ENCODE results near the gene LAPTM4A. TPM values are rescaled to one million over a fixed set of nuclear protein-coding genes. Genes with fewer than 3 reads are reported as not detected.
"Not testable (repeated sequence)": the region's sequence is repeated elsewhere in the genome, so short reads cannot be mapped to it uniquely, and the experiment has no call there.

LAPTM4A gene
- total and polyA plus RNA-seq, 2 donors: 47.6 to 168 TPM

DNA sequence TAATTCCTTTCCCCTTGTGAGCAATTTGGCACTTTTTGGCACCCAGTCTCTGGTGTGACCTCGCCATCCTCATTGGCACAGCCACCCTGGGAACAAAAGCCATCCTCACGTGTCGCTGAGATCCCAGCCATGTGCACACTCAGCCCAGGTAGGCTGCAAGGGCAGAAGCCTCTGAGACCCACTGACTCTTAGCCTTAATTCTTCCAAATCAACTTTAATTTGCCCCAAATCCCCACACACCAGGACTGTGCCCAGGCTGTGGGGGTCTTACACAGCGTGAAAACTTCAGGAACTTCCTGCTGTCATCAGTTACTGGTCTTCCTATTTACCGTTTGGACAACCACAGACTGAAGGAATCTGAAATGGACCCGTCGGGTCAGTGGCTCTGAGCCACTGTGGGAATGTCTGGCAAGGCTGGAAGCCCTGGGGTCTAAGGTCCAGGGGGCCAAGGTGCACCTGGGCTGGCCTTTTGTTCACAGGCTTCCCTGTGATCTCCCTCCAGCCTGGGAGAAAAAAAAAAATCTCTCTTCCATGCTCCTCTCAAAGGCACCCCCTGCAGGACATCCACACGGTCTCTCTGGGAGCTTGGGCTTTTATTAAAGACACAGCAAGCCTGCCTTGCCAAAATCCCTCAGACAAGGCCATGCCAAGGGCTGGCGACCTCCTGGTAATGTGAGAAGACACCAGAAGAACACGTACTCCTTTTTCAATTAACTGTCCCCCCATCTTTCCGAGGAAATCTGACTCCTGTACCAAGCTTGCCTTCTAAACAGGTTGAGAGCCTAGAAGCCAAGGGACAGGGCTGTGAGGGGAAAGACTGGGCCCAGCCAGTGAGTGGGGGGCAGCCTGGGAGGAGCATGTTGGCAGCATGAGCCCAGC is 42.1 kb upstream of the LAPTM4A start:
- H3K27ac ChIP-seq (ENCODE audit: low read depth in 1 of 2, low read length in 1 of 2): no peak overlapping the region
- DNase-seq (ENCODE audit: low read depth in 6 of 9, low spot score in 9 of 9): no peak
- WGBS: 81% methylated on average over 11 of the region's 11 CpGs
- no peaks in the 10 kb centered on the region for H3K9me3 ChIP-seq (ENCODE audit: control insufficient read depth in 2 of 2, insufficient read depth in 1 of 2, low read length in 1 of 2)
- peaks cover 0 to 3% of the 10 kb centered on the region in 2 donors for H3K4me1 ChIP-seq (ENCODE audit: control insufficient read depth in 2 of 2, insufficient read depth in 2 of 2, low read length in 2 of 2)
- H3K27me3 ChIP-seq (ENCODE audit: control insufficient read depth in 2 of 2, insufficient read depth in 1 of 2, low read length in 1 of 2): peaks cover 0 to 6% of the 10 kb centered on the region in 2 donors
- H3K4me3 ChIP-seq (ENCODE audit: low read length in 2 of 2): no peak overlapping the region
- no peaks in the 10 kb centered on the region for H3K36me3 ChIP-seq (ENCODE audit: control insufficient read depth in 2 of 2, insufficient read depth in 2 of 2, low read length in 1 of 2)

DNA sequence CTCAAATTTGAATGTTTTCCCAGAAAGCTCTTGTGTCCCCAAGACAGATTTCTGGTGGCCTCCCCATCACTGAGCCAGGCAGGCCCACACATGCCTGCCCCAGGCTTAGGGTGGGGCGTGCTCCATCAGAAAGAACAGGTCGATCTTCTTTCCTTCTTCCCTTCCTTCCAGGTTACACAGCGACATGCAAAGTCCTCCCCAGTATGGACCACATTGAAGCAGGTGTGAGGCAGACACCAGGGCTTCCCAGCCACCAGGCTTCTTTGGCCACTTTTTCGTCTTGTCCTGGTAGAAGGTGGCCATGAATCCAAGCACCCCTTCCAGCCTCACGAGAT is 41.4 kb upstream of the LAPTM4A start:
- no peak overlapping the region for H3K27ac ChIP-seq (ENCODE audit: low read depth in 1 of 2, low read length in 1 of 2)
- H3K4me1 ChIP-seq (ENCODE audit: control insufficient read depth in 2 of 2, insufficient read depth in 2 of 2, low read length in 2 of 2): peaks cover 0 to 3% of the 10 kb centered on the region in 2 donors
- H3K9me3 ChIP-seq (ENCODE audit: control insufficient read depth in 2 of 2, insufficient read depth in 1 of 2, low read length in 1 of 2): no peaks in the 10 kb centered on the region
- H3K36me3 ChIP-seq (ENCODE audit: control insufficient read depth in 2 of 2, insufficient read depth in 2 of 2, low read length in 1 of 2): no peaks in the 10 kb centered on the region
- H3K4me3 ChIP-seq (ENCODE audit: low read length in 2 of 2): no peak overlapping the region
- H3K27me3 ChIP-seq (ENCODE audit: control insufficient read depth in 2 of 2, insufficient read depth in 1 of 2, low read length in 1 of 2): peaks cover 0 to 4% of the 10 kb centered on the region in 2 donors
- 97% methylated on average over 5 of the region's 5 CpGs for WGBS
- DNase-seq (ENCODE audit: low read depth in 6 of 9, low spot score in 9 of 9): no peak

DNA sequence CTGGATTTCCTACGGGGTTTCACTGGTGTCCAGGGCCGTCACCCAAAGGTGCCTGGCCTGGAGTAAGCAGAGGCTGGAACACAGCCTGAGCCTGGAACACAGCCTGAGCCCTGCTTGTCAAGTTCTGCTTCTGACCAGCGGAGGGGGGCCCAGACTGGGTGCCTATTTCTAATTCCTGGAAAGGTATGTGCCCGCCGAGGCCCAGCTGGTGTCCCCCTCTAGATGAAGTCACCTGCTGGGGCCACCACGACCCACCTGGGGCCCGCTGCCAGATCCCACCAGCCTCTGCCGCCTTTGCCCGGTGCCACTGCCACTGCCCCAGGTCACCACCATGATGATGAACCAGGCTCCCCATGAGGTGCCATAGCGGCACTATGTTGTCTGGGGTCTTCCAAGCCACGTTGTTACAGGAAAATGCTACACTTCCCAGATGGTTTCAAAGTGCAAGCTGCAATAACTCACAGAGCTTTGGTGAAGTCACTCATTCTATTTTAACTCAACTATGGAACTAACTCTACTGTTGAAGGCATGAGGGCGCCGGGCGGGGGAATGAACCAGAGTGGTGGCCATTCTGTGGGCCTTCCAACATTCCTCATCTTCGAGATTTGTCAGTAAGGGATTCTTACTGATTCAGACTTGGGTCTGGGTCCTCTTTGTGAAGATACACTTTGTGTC is 40.9 kb upstream of the LAPTM4A start:
- DNase-seq (ENCODE audit: low read depth in 6 of 9, low spot score in 9 of 9): no peak
- no peak overlapping the region for H3K4me3 ChIP-seq (ENCODE audit: low read length in 2 of 2)
- WGBS: 96% methylated on average over 15 of the region's 15 CpGs
- H3K36me3 ChIP-seq (ENCODE audit: control insufficient read depth in 2 of 2, insufficient read depth in 2 of 2, low read length in 1 of 2): no peaks in the 10 kb centered on the region
- H3K9me3 ChIP-seq (ENCODE audit: control insufficient read depth in 2 of 2, insufficient read depth in 1 of 2, low read length in 1 of 2): no peaks in the 10 kb centered on the region
- peaks cover 0 to 4% of the 10 kb centered on the region in 2 donors for H3K27me3 ChIP-seq (ENCODE audit: control insufficient read depth in 2 of 2, insufficient read depth in 1 of 2, low read length in 1 of 2)
- peak overlapping the region in 1 of 2 donors; percentile 60 for H3K27ac ChIP-seq (ENCODE audit: low read depth in 1 of 2, low read length in 1 of 2)
- peaks cover 0 to 3% of the 10 kb centered on the region in 2 donors for H3K4me1 ChIP-seq (ENCODE audit: control insufficient read depth in 2 of 2, insufficient read depth in 2 of 2, low read length in 2 of 2)

DNA sequence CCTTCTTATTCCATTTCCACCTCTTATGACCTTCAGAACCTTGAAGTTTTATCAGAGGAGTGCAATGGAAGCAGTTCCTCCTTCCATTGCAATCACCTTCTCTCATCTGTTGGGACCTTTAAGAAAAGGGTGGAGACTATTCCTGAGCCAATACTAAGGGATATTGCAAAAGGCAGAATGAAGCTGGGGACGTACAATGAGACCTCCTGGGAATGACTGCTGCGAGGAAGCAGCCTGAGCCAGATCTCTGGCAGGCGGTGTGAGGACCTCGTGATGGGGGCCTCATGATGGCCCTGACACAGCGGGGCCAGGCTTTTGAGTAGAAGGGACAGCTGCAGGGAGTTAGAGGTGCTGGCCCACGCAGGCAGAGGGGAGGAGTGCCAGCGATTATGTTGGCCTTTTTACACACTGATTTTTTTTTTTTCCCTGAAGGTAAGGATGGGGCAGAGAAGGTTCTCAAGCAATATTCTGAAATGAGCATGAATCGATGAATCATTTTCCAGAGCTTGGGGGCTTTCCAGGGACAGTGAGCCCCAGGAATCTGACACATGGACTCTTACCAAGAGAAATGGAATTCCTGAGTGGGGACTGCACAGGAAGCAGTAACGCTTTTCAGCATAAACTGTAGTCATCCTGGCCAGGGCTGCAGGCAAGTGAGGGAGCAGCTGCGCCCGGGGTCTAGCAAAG is 40.0 kb upstream of the LAPTM4A start:
- Histone ChIP-seq H3K36me3 (ENCODE audit: control insufficient read depth in 2 of 2, insufficient read depth in 2 of 2, low read length in 1 of 2) (no peaks in the 10 kb centered on the region), H3K9me3 (ENCODE audit: control insufficient read depth in 2 of 2, insufficient read depth in 1 of 2, low read length in 1 of 2) (no peaks in the 10 kb centered on the region), H3K4me3 (ENCODE audit: low read length in 2 of 2) (no peak overlapping the region), H3K4me1 (ENCODE audit: control insufficient read depth in 2 of 2, insufficient read depth in 2 of 2, low read length in 2 of 2) (peaks cover 0 to 3% of the 10 kb centered on the region in 2 donors), H3K27ac (ENCODE audit: low read depth in 1 of 2, low read length in 1 of 2) (peak overlapping the region in 1 of 2 donors; percentile 69), H3K27me3 (ENCODE audit: control insufficient read depth in 2 of 2, insufficient read depth in 1 of 2, low read length in 1 of 2) (peaks cover 0 to 4% of the 10 kb centered on the region in 2 donors)
- peak in 1 of 9 donors; percentile 9 for DNase-seq (ENCODE audit: low read depth in 6 of 9, low spot score in 9 of 9)
- WGBS: 89% methylated on average over 11 of the region's 11 CpGs

DNA sequence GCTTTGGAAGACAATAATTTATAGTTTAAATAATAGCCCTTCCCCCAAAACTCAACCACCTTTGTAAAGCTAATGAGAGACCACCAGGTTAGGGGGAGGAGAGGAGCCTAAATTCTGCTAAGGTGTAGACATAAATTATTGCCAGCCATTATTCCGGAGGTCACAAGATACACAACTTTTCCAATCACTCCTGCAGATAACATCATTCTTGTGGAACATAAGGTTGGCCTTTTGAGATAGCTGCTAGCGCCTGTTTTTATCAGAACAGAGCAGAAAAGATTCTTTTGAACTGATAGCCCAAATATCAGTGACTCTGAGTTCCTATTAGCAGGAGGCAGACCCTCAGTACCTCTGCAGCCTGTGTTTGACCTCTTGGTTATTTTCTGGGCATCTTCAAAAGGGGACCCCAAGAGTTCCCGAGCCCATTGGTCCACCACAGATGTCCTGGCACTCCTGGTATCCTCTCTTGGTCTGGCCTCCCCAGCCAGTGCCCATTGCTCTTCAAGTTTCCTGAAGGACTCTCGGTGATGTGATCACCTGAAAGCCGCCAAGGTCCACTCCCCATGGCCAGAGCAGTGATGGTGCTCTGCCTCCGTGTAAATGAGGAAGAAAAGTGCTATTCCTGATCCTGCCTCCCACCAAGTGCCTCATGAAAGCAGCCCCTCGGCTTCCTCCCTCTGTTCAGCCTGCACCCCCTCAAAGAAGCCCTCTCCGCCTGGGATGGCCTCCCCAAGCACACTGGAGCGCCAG is 38.5 kb upstream of the LAPTM4A start:
- Histone ChIP-seq H3K27me3 (ENCODE audit: control insufficient read depth in 2 of 2, insufficient read depth in 1 of 2, low read length in 1 of 2) (peaks cover 0 to 4% of the 10 kb centered on the region in 2 donors), H3K27ac (ENCODE audit: low read depth in 1 of 2, low read length in 1 of 2) (no peak overlapping the region), H3K36me3 (ENCODE audit: control insufficient read depth in 2 of 2, insufficient read depth in 2 of 2, low read length in 1 of 2) (no peaks in the 10 kb centered on the region), H3K9me3 (ENCODE audit: control insufficient read depth in 2 of 2, insufficient read depth in 1 of 2, low read length in 1 of 2) (no peaks in the 10 kb centered on the region), H3K4me1 (ENCODE audit: control insufficient read depth in 2 of 2, insufficient read depth in 2 of 2, low read length in 2 of 2) (peaks cover 0 to 3% of the 10 kb centered on the region in 2 donors), H3K4me3 (ENCODE audit: low read length in 2 of 2) (no peak overlapping the region)
- no peak for DNase-seq (ENCODE audit: low read depth in 6 of 9, low spot score in 9 of 9)
- whole genome bisulfite sequencing: 96% methylated on average over 9 of the region's 9 CpGs

DNA sequence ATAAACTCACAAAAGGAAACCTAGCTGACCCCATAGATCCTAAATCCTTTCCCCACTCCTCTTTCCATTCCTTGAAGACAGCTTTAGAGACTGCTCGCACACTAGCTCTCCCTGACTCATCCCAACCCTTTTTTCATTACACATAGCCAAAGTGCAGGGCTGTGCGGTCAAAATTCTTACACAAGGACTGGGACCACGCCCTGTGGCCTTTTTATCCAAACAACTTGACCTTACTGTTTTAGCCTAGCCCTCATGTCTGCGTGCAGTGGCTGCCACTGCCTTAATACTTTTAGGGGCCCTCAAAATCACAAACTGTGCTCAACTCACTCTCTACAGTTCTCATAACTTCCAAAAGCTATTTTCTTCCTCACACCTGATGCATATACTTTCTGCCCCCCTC is 34.5 kb upstream of the LAPTM4A start:
- H3K36me3 ChIP-seq (ENCODE audit: control insufficient read depth in 2 of 2, insufficient read depth in 2 of 2, low read length in 1 of 2); H3K4me3 ChIP-seq (ENCODE audit: low read length in 2 of 2); DNase-seq (ENCODE audit: low read depth in 6 of 9, low spot score in 9 of 9); H3K4me1 ChIP-seq (ENCODE audit: control insufficient read depth in 2 of 2, insufficient read depth in 2 of 2, low read length in 2 of 2); H3K27me3 ChIP-seq (ENCODE audit: control insufficient read depth in 2 of 2, insufficient read depth in 1 of 2, low read length in 1 of 2); H3K9me3 ChIP-seq (ENCODE audit: control insufficient read depth in 2 of 2, insufficient read depth in 1 of 2, low read length in 1 of 2); H3K27ac ChIP-seq (ENCODE audit: low read depth in 1 of 2, low read length in 1 of 2): not testable (repeated sequence)
- 93% methylated on average over 4 of the region's 4 CpGs for WGBS

DNA sequence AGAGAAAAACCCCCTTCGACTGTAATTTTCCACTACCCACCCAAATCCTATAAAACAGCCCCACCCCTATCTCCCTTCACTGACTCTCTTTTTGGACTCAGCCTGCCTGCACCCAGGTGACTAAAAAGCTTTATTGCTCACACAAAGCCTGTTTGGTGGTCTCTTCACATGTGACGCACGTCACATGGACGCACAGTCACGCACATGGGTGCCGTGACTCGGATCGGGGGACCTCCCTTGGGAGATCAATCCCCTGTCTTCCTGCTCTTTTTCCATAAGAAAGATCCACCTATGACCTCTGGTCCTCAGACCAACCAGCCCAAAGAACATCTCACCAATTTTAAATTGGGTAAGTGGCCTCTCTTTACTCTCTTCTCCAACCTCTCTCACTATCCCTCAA is 31.4 kb upstream of the LAPTM4A start:
- H3K4me3 ChIP-seq (ENCODE audit: low read length in 2 of 2); H3K36me3 ChIP-seq (ENCODE audit: control insufficient read depth in 2 of 2, insufficient read depth in 2 of 2, low read length in 1 of 2); H3K27me3 ChIP-seq (ENCODE audit: control insufficient read depth in 2 of 2, insufficient read depth in 1 of 2, low read length in 1 of 2); H3K27ac ChIP-seq (ENCODE audit: low read depth in 1 of 2, low read length in 1 of 2); H3K9me3 ChIP-seq (ENCODE audit: control insufficient read depth in 2 of 2, insufficient read depth in 1 of 2, low read length in 1 of 2); H3K4me1 ChIP-seq (ENCODE audit: control insufficient read depth in 2 of 2, insufficient read depth in 2 of 2, low read length in 2 of 2); DNase-seq (ENCODE audit: low read depth in 6 of 9, low spot score in 9 of 9): not testable (repeated sequence)
- WGBS: 95% methylated on average over 8 of the region's 8 CpGs

DNA sequence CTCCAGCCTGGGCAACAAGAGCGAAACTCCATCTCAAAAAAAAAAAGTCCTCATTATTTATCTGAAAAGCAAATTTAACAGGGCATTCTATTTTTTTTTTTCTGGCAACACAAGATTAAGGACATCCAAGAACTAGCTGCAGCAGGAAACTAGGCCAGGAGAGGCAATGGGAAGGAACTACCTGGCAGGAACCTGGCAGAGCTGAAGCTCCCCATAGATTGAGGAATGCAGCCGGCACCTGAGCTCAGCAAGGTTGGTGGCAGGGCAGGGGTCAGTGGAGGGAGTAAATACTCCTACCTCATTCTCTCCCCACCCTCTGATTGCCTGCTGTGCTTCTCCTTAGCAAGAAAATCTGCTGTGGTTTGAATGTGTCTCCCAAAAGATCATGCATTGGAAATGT is 30.4 kb upstream of the LAPTM4A start:
- no peaks in the 10 kb centered on the region for H3K9me3 ChIP-seq (ENCODE audit: control insufficient read depth in 2 of 2, insufficient read depth in 1 of 2, low read length in 1 of 2)
- DNase-seq (ENCODE audit: low read depth in 6 of 9, low spot score in 9 of 9): no peak
- no peak overlapping the region for H3K27ac ChIP-seq (ENCODE audit: low read depth in 1 of 2, low read length in 1 of 2)
- H3K36me3 ChIP-seq (ENCODE audit: control insufficient read depth in 2 of 2, insufficient read depth in 2 of 2, low read length in 1 of 2): no peaks in the 10 kb centered on the region
- H3K27me3 ChIP-seq (ENCODE audit: control insufficient read depth in 2 of 2, insufficient read depth in 1 of 2, low read length in 1 of 2): no peaks in the 10 kb centered on the region
- WGBS: 94% methylated on average over 2 of the region's 2 CpGs
- no peaks in the 10 kb centered on the region for H3K4me1 ChIP-seq (ENCODE audit: control insufficient read depth in 2 of 2, insufficient read depth in 2 of 2, low read length in 2 of 2)
- H3K4me3 ChIP-seq (ENCODE audit: low read length in 2 of 2): no peak overlapping the region
